H9 (cell line): ENCODE results near the gene ARHGEF17. TPM values are rescaled to one million over a fixed set of nuclear protein-coding genes. Genes with fewer than 3 reads are reported as not detected.

Experiments used
- DNase-seq: peaks from one replicate; pipeline ENCODE4 v3.0.0-alpha.2; 2017
- H2AFZ ChIP-seq: one replicate; pipeline ENCODE4 v1.6.1; 2013; ENCODE audit warnings: mild to moderate bottlenecking, low read length, control low read depth, moderate library complexity
- H2AK5ac ChIP-seq: 2 replicates; pipeline ENCODE4 v1.6.1; 2013; ENCODE audit warnings: low read length, control low read depth, mixed read lengths; ENCODE audit not compliant: insufficient read length
- H2BK120ac ChIP-seq: one replicate; pipeline ENCODE4 v1.6.1; 2013; ENCODE audit warnings: low read depth, mild to moderate bottlenecking, low read length, control low read depth, inconsistent platforms; ENCODE audit not compliant: poor library complexity, severe bottlenecking
- H2BK12ac ChIP-seq: 2 replicates; pipeline ENCODE4 v1.6.1; 2013; ENCODE audit warnings: low read length, control low read depth, mixed read lengths, low read depth; ENCODE audit not compliant: insufficient read length
- H2BK15ac ChIP-seq: 2 replicates; pipeline ENCODE4 v1.6.1; 2013; ENCODE audit warnings: low read depth, low read length, control low read depth
- H2BK20ac ChIP-seq: one replicate; pipeline ENCODE4 v1.6.1; 2013; ENCODE audit warnings: low read depth, mild to moderate bottlenecking, low read length, control low read depth, inconsistent platforms; ENCODE audit not compliant: poor library complexity, severe bottlenecking
- H2BK5ac ChIP-seq: 2 replicates; pipeline ENCODE4 v1.6.1; 2013; ENCODE audit warnings: low read length, control low read depth, mixed read lengths; ENCODE audit not compliant: insufficient read length
- H3K14ac ChIP-seq: 2 replicates; pipeline ENCODE4 v1.6.1; 2013; ENCODE audit warnings: low read length, control low read depth; ENCODE audit not compliant: insufficient read depth
- H3K18ac ChIP-seq: 2 replicates; pipeline ENCODE4 v1.6.1; 2013; ENCODE audit warnings: low read depth, mild to moderate bottlenecking, mixed read lengths, low read length, control low read depth; ENCODE audit not compliant: insufficient read length
- H3K23ac ChIP-seq: 2 replicates; pipeline ENCODE4 v1.6.1; 2013; ENCODE audit warnings: low read length, control low read depth, mixed read lengths, low read depth; ENCODE audit not compliant: insufficient read length
- H3K23me2 ChIP-seq: 2 replicates; pipeline ENCODE4 v1.6.1; 2013; ENCODE audit warnings: low read depth, mild to moderate bottlenecking, mixed read lengths, low read length, control low read depth; ENCODE audit not compliant: insufficient read length, poor library complexity, severe bottlenecking
- H3K27ac ChIP-seq: 2 replicates; pipeline ENCODE4 v1.5.1; 2013; ENCODE audit warnings: low read length, control low read depth, mixed read lengths, low read depth; ENCODE audit not compliant: insufficient read length
- H3K27me3 ChIP-seq: 2 replicates; pipeline ENCODE4 v1.6.1; 2013; ENCODE audit warnings: low read length, control low read depth, inconsistent platforms; ENCODE audit not compliant: insufficient read depth
- H3K4ac ChIP-seq: 2 replicates; pipeline ENCODE4 v1.6.1; 2013; ENCODE audit warnings: low read depth, mild to moderate bottlenecking, control low read depth, inconsistent platforms, low read length, moderate library complexity
- H3K4me1 ChIP-seq: 2 replicates; pipeline ENCODE4 v1.6.1; 2013; ENCODE audit warnings: low read length, control low read depth, inconsistent platforms; ENCODE audit not compliant: insufficient read depth
- H3K4me2 ChIP-seq: 2 replicates; pipeline ENCODE4 v1.6.1; 2013; ENCODE audit warnings: low read length, control low read depth, mixed read lengths; ENCODE audit not compliant: insufficient read length, insufficient read depth
- H3K56ac ChIP-seq: 2 replicates; pipeline ENCODE4 v1.6.1; 2013; ENCODE audit warnings: low read depth, mild to moderate bottlenecking, mixed read lengths, low read length, control low read depth; ENCODE audit not compliant: insufficient read length
- H3K79me1 ChIP-seq: 2 replicates; pipeline ENCODE4 v1.6.1; 2013; ENCODE audit warnings: low read depth, mild to moderate bottlenecking, moderate library complexity, low read length, control low read depth, inconsistent platforms; ENCODE audit not compliant: insufficient read depth, poor library complexity, severe bottlenecking
- H3K79me2 ChIP-seq: 2 replicates; pipeline ENCODE4 v1.6.1; 2013; ENCODE audit warnings: low read length, control low read depth, inconsistent platforms; ENCODE audit not compliant: insufficient read depth
- H3K9ac ChIP-seq: 2 replicates; pipeline ENCODE4 v1.6.1; 2013; ENCODE audit warnings: low read length, control low read depth, mixed read lengths; ENCODE audit not compliant: insufficient read length; ENCODE audit errors: extremely low read depth
- H3K9me3 ChIP-seq: one replicate; pipeline ENCODE4 v1.6.1; 2013; ENCODE audit warnings: low read depth, low read length, inconsistent platforms; ENCODE audit not compliant: control insufficient read depth
- H3T11ph ChIP-seq: one replicate; pipeline ENCODE4 v1.6.1; 2013; ENCODE audit warnings: mild to moderate bottlenecking, low read length, control low read depth, inconsistent platforms
- H4K20me1 ChIP-seq: one replicate; pipeline ENCODE4 v1.6.1; 2013; ENCODE audit not compliant: control insufficient read depth, insufficient read length, insufficient read depth
- H4K5ac ChIP-seq: 2 replicates; pipeline ENCODE4 v1.6.1; 2013; ENCODE audit warnings: low read depth, mild to moderate bottlenecking, mixed read lengths, low read length, control low read depth; ENCODE audit not compliant: insufficient read length
- H4K8ac ChIP-seq: replicated peaks from 2 replicates; pipeline ENCODE4 v1.6.1; 2013; ENCODE audit warnings: low read length, control low read depth, mixed read lengths, low read depth; ENCODE audit not compliant: insufficient read length
- H4K91ac ChIP-seq: 2 replicates; pipeline ENCODE4 v1.6.1; 2013; ENCODE audit warnings: low read depth, mild to moderate bottlenecking, moderate library complexity, mixed read lengths, low read length, control low read depth; ENCODE audit not compliant: insufficient read length
- H3K27ac Mint-ChIP-seq, 3 experiments: 2 replicates in 2 of 3; 3 replicates in 1 of 3; pipeline ENCODE4 v1.8.0; 2020 to 2021; ENCODE audit warnings: mixed read lengths in 3 of 3, mild to moderate bottlenecking in 1 of 3, moderate library complexity in 1 of 3
- H3K27me3 Mint-ChIP-seq: 2 replicates; pipeline ENCODE4 v1.8.0; 2021; ENCODE audit warnings: low read depth, mild to moderate bottlenecking, moderate library complexity, mixed read lengths
- H3K36me3 Mint-ChIP-seq, 3 experiments: 2 replicates in 2 of 3; 3 replicates in 1 of 3; pipeline ENCODE4 v1.8.0; 2020 to 2021; ENCODE audit warnings: low read depth in 3 of 3, mixed read lengths in 3 of 3; ENCODE audit not compliant: insufficient read depth in 1 of 3
- H3K4me1 Mint-ChIP-seq, 2 experiments: 2 replicates each; pipeline ENCODE4 v1.8.0; 2020; ENCODE audit warnings: mixed read lengths in 2 of 2
- H3K4me3 Mint-ChIP-seq, 2 experiments: 2 replicates in 1 of 2; 3 replicates in 1 of 2; pipeline ENCODE4 v1.8.0; 2020 to 2021; ENCODE audit warnings: mild to moderate bottlenecking in 2 of 2, mixed read lengths in 2 of 2, moderate library complexity in 1 of 2
- H3K9me3 Mint-ChIP-seq, 2 experiments: 2 replicates in 1 of 2; 3 replicates in 1 of 2; pipeline ENCODE4 v1.8.0; 2020; ENCODE audit warnings: mild to moderate bottlenecking in 2 of 2, mixed read lengths in 2 of 2, moderate library complexity in 1 of 2
- CTCF ChIP-seq: fragments of 200-600 bp; sonication (generic); conservative IDR thresholded peaks from 3 replicates; pipeline ENCODE4 v1.8.0; 2021; ENCODE audit warnings: antibody characterized with exemption, mild to moderate bottlenecking
- WGBS: extraction: QIAGEN DNeasy Blood & Tissue Kit; methylation state at CpG from one replicate; pipeline ENCODE4 v1.1.7; 2013; ENCODE audit warnings: missing lambda C conversion rate, low lambda C conversion rate, mixed read lengths; ENCODE audit not compliant: insufficient read length; ENCODE audit errors: extremely low coverage; 5-methylcytosine and 5-hydroxymethylcytosine counted together
- total RNA-seq: library from RNA; stranded (reverse); gene quantifications from 2 replicates; pipeline ENCODE4 v1.2.1, GENCODE V29; 2021

Gene ARHGEF17
- total RNA-seq, 1 experiment from 2014 or later = 7.4 TPM

- H3K56ac ChIP-seq = no peak overlapping the region
- H2BK5ac ChIP-seq = no peak overlapping the region
- no peak overlapping the region for H2BK12ac ChIP-seq
- H2AK5ac ChIP-seq = no peak overlapping the region
- no peak overlapping the region for H3K18ac ChIP-seq
- H3K27me3 ChIP-seq = no peaks in the 10 kb centered on the region
- H3K23ac ChIP-seq = no peak overlapping the region
- no peak for DNase-seq
- no peaks in the 10 kb centered on the region for H3K4me1 ChIP-seq
- no peaks in the 10 kb centered on the region for H3K23me2 ChIP-seq
- H4K8ac ChIP-seq = no peak overlapping the region
- no CpG with 5 or more reads among the region's 9 CpGs for WGBS
- no peak; the same call in 2 of the 3 replicates for TF ChIP-seq CTCF
- Mint-ChIP-seq H3K27ac (no peak overlapping the region), H3K27me3 (peaks cover 30% of the 10 kb centered on the region), H3K4me1 (peaks cover 6 to 12% of the 10 kb centered on the region in 2 experiments), H3K9me3 (no peaks in the 10 kb centered on the region), H3K36me3 (no peaks in the 10 kb centered on the region), H3K4me3 (no peak overlapping the region)
- H3K14ac ChIP-seq = no peak overlapping the region
- H2BK15ac ChIP-seq = no peak overlapping the region
- H4K91ac ChIP-seq = no peak overlapping the region
- H2BK20ac ChIP-seq = no peak overlapping the region
- no peak overlapping the region for H3K27ac ChIP-seq
- no peaks in the 10 kb centered on the region for H3K79me2 ChIP-seq
- H3K4ac ChIP-seq = no peak overlapping the region
- H2AFZ ChIP-seq = no peak overlapping the region
- no peak overlapping the region for H3K9ac ChIP-seq
- no peaks in the 10 kb centered on the region for H4K20me1 ChIP-seq
- H2BK120ac ChIP-seq = no peak overlapping the region
- H3K79me1 ChIP-seq = no peaks in the 10 kb centered on the region
- no peak overlapping the region for H3T11ph ChIP-seq
- no peaks in the 10 kb centered on the region for H3K9me3 ChIP-seq
- H3K4me2 ChIP-seq = no peak overlapping the region
- H4K5ac ChIP-seq = no peak overlapping the region
Measured at GRCh38 chr11:73286240-73286810, 21.8 kb upstream of the ARHGEF17 start.
